Small intestine (tissue), 7 donors: ENCODE measurements around the gene LMX1B. TPM values are rescaled to one million over a fixed set of nuclear protein-coding genes. Genes with fewer than 3 reads are reported as not detected.

Source experiments
- DNase-seq, 2 donors: peaks; one replicate each; pipeline versions ENCODE4 v3.0.0 to v3.0.0-alpha.2; 2013
- FAIRE-seq: peaks from 2 replicates; lab custom pipeline; 2012; peaks lifted over from hg19 to GRCh38; lab: Jason Lieb, UNC
- H3K27ac ChIP-seq, 3 donors: one replicate each; pipeline ENCODE4 v1.5.1; 2013; ENCODE audit warnings: low read length in 2 of 3, mild to moderate bottlenecking in 2 of 3, control low read depth in 1 of 3, inconsistent platforms in 1 of 3, low read depth in 1 of 3, moderate library complexity in 1 of 3
- H3K27me3 ChIP-seq, 3 donors: one replicate each; pipeline ENCODE4 v1.6.1; 2013; ENCODE audit warnings: low read length in 3 of 3, inconsistent platforms in 1 of 3; ENCODE audit not compliant: control insufficient read depth in 3 of 3, insufficient read depth in 3 of 3
- H3K36me3 ChIP-seq, 3 donors: one replicate each; pipeline ENCODE4 v1.6.1; 2013; ENCODE audit warnings: low read length in 3 of 3, inconsistent platforms in 1 of 3, low read depth in 1 of 3, mild to moderate bottlenecking in 1 of 3, moderate library complexity in 1 of 3; ENCODE audit not compliant: control insufficient read depth in 3 of 3, insufficient read depth in 2 of 3
- H3K4me1 ChIP-seq, 3 donors: one replicate each; pipeline ENCODE4 v1.6.1; 2013; ENCODE audit warnings: low read length in 2 of 3, inconsistent platforms in 1 of 3, low read depth in 1 of 3, mild to moderate bottlenecking in 1 of 3, moderate library complexity in 1 of 3; ENCODE audit not compliant: control insufficient read depth in 3 of 3, insufficient read depth in 2 of 3
- H3K4me3 ChIP-seq, 3 donors: one replicate each; pipeline ENCODE4 v1.5.1; 2013; ENCODE audit warnings: low read length in 3 of 3, control low read depth in 1 of 3, inconsistent platforms in 1 of 3, low read depth in 1 of 3, mild to moderate bottlenecking in 1 of 3, moderate library complexity in 1 of 3
- H3K9me3 ChIP-seq, 2 donors: one replicate each; pipeline ENCODE4 v1.6.1; 2013; ENCODE audit warnings: low read depth in 1 of 2, low read length in 1 of 2; ENCODE audit not compliant: control insufficient read depth in 2 of 2, insufficient read depth in 1 of 2
- WGBS, 3 donors: extraction: QIAGEN DNeasy Blood & Tissue Kit; methylation state at CpG; one replicate each; pipeline ENCODE4 v1.1.7; 2013; 5-methylcytosine and 5-hydroxymethylcytosine counted together
- polyA plus RNA-seq, 4 donors: library from polyadenylated mRNA; stranded (reverse) in 3 of 4; unstranded in 1 of 4; fragments of 200-250 nt in 3 of 4; fragments of 120-200 nt in 1 of 4; gene quantifications; one replicate each; pipeline versions ENCODE4 v1.2.1 to v1.2.3, GENCODE V29; 2013
- donor health status: healthy with polysubstance abuse.
- donor health status: control.
- donor health status: control.
- donor health status: Bipolar disorder and iron deficiency.
- donor health status: healthy.

Gene LMX1B
- polyA plus RNA-seq, 4 donors: 0.13 to 0.75 TPM; not detected in 2

GRCh38 chr9:126733005-126733404 lies 119.3 kb downstream of the LMX1B start:
- no peak for FAIRE-seq
- 25 to 60% (median 44%) methylated on average over 3 of the region's 3 CpGs for WGBS, 3 donors
- Histone ChIP-seq H3K4me3 (no peak overlapping the region), H3K9me3 (peaks cover 0 to 11% of the 10 kb centered on the region in 2 donors), H3K27me3 (no peaks in the 10 kb centered on the region), H3K36me3 (no peaks in the 10 kb centered on the region), H3K27ac (no peak overlapping the region), H3K4me1 (no peaks in the 10 kb centered on the region)
- no peak for DNase-seq

DNA sequence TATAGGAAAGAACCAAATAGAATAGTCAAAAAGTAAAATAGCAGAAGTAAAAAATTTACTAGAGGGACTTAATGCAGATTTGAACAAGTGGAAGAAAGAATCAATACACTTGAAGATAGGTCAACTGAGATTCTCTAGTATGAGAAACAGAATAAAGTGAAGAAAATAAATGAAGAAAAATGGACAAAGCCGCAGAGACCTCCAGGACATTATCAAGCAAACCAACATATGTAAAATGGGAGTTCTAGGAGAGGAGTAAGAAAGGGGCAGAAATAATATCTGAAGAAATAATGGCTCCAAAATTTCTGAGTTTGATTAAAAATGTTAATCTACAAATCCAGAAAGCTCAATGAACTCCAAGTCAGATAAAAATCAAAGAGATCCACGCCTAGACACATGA lies 121.1 kb downstream of the LMX1B start:
- FAIRE-seq: no peak
- H3K9me3 ChIP-seq: peaks cover 0 to 9% of the 10 kb centered on the region in 2 donors
- WGBS, 3 donors: 83 to 86% (median 84%) methylated on average over 2 of the region's 2 CpGs

GRCh38 chr9:126735482-126735881 lies 121.8 kb downstream of the LMX1B start:
- H3K27me3 ChIP-seq: no peaks in the 10 kb centered on the region
- WGBS, 3 donors: 94 to 100% (median 97%) methylated on average over 1 of the region's 1 CpG

More for the DNA sequence above, 121.1 kb downstream of the LMX1B start:
- no peaks in the 10 kb centered on the region for H3K4me1 ChIP-seq
- no peak overlapping the region for H3K4me3 ChIP-seq
- no peak for DNase-seq
- H3K27ac ChIP-seq: no peak overlapping the region
- H3K27me3 ChIP-seq: no peaks in the 10 kb centered on the region
- H3K36me3 ChIP-seq: no peaks in the 10 kb centered on the region

GRCh38 chr9:126738553-126738952 lies 124.8 kb downstream of the LMX1B start:
- no peak for DNase-seq
- peaks cover 0 to 9% of the 10 kb centered on the region in 2 donors for H3K9me3 ChIP-seq
- H3K36me3 ChIP-seq: no peaks in the 10 kb centered on the region
- no peaks in the 10 kb centered on the region for H3K27me3 ChIP-seq
- H3K27ac ChIP-seq: no peak overlapping the region
- H3K4me1 ChIP-seq: no peaks in the 10 kb centered on the region
- H3K4me3 ChIP-seq: no peak overlapping the region
- 38 to 41% (median 38%) methylated on average over 1 of the region's 1 CpG for whole genome bisulfite sequencing, 3 donors
- no peak for FAIRE-seq

More at GRCh38 chr9:126735482-126735881, 121.8 kb downstream of the LMX1B start:
- no peak overlapping the region for H3K4me3 ChIP-seq
- FAIRE-seq (no peak), DNase-seq (no peak)
- H3K4me1 ChIP-seq: no peaks in the 10 kb centered on the region
- H3K9me3 ChIP-seq: peaks cover 0 to 9% of the 10 kb centered on the region in 2 donors
- H3K27ac ChIP-seq: no peak overlapping the region
- H3K36me3 ChIP-seq: no peaks in the 10 kb centered on the region

GRCh38 chr9:126743041-126743440 lies 129.3 kb downstream of the LMX1B start:
- FAIRE-seq (no peak), DNase-seq (no peak)
- Histone ChIP-seq H3K36me3 (no peaks in the 10 kb centered on the region), H3K9me3 (no peaks in the 10 kb centered on the region), H3K27ac (no peak overlapping the region), H3K4me3 (no peak overlapping the region), H3K4me1 (no peaks in the 10 kb centered on the region), H3K27me3 (peaks cover 0 to 8% (median 2%) of the 10 kb centered on the region in 3 donors)
- 74 to 91% (median 84%) methylated on average over 5 of the region's 5 CpGs for WGBS, 3 donors

DNA sequence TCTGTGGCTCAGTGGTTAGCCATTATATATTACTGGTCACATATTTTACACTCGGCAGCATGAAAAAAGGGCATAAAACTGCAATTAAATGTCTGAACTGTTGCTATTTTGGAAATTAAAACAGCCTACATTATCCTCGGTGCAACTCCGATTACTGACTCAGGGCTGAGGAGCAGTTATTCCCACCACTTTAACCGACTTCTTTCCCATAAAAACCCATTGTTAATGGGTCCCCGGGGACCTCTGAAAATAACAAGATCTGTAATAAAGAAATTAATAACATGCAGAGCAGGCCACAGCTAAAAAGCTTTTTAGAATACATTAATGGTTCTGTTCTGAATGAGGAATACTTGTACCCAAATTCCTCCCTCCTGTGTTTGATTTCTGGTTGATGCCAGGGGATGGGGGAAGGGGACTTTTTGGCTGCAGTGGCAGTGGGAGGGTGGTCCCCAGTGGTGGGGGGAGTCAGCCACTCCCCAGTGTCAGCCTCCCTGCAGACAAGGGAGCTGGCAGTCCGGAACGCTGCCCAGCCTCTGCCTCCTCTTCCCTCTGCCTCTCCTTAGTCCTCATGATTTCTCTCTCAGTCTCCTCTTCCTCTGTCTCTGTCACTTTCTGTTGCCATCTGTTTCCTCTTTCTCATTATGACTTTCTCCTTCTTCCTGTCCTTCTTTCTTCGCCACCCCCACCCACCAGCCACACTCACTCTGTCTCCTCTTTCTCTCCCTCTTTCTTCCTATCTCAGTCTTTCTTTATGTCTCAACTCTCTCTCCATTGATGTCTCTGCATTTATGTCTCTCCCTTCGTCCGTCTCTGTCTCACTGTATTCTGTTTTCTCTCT lies 132.1 kb downstream of the LMX1B start:
- H3K9me3 ChIP-seq: no peaks in the 10 kb centered on the region
- H3K27ac ChIP-seq: no peak overlapping the region
- DNase-seq: no peak
- H3K36me3 ChIP-seq: no peaks in the 10 kb centered on the region
- no peak overlapping the region for H3K4me3 ChIP-seq
- H3K4me1 ChIP-seq: no peaks in the 10 kb centered on the region
- peaks cover 0 to 8% (median 2%) of the 10 kb centered on the region in 3 donors for H3K27me3 ChIP-seq
- no peak for FAIRE-seq
- 59 to 67% (median 62%) methylated on average over 9 to 10 of the region's 10 CpGs for WGBS, 3 donors

Other genes starting within 250 kb of the LMX1B start
- gene ZBTB43, start 191.1 kb downstream of the LMX1B start, polyA plus RNA-seq: 10 to 100 TPM in 1 of 4 donors, 1 to 10 TPM in 3; 2.2 to 10.6 (median 4.3) TPM
- 10 to 100 TPM in 1 of 4 donors, 1 to 10 TPM in 3; 1.1 to 15.2 (median 2.2) TPM for gene ZBTB34, start 246.7 kb downstream of the LMX1B start, polyA plus RNA-seq